A549 (cell line): Measurements from ENCODE around the gene TBATA.

Experiments used
- CTCF ChIP-seq: fragments of >200 bp; sonication (Bioruptor Twin); formaldehyde crosslinking; IDR thresholded peaks from 3 replicates; pipeline ENCODE4 v1.5.1; 2016
- E2F6 ChIP-seq: IDR thresholded peaks from 2 replicates; pipeline ENCODE4 v1.6.1; 2012; ENCODE audit warnings: low read depth, borderline replicate concordance
- JUN ChIP-seq, 2 experiments: fragments of >200 bp; sonication (Bioruptor Twin); formaldehyde crosslinking; IDR thresholded peaks; 2 replicates in 1 of 2; 3 replicates in 1 of 2; pipeline ENCODE4 v1.6.1; 2016 to 2017
- MAFK ChIP-seq: fragments of 450-650 bp; IDR thresholded peaks from 2 replicates; pipeline ENCODE4 v1.6.1; 2014; ENCODE audit not compliant: partially characterized antibody
- POLR2A ChIP-seq: IDR thresholded peaks from 2 replicates; pipeline ENCODE4 v1.6.1; 2012; ENCODE audit warnings: mild to moderate bottlenecking, low read length
- RNF2 ChIP-seq: fragments of 200-600 bp; sonication (generic); IDR thresholded peaks from 2 replicates; pipeline ENCODE4 v1.6.1; 2016; ENCODE audit warnings: low read depth, mild to moderate bottlenecking, antibody characterized with exemption, moderate library complexity, borderline replicate concordance
- SMC3 ChIP-seq: fragments of >200 bp; sonication (Bioruptor Twin); formaldehyde crosslinking; IDR thresholded peaks from 3 replicates; pipeline ENCODE4 v1.6.1; 2018; ENCODE audit warnings: inconsistent platforms

GRCh38 chr10:70763567-70763966 lies 21.6 kb downstream of the TBATA start:
- no peak for TF ChIP-seq POLR2A
- no peak for TF ChIP-seq CTCF
- no peak for TF ChIP-seq RNF2
- no peak for TF ChIP-seq JUN (IDR thresholded peaks at IDR 0.05)
- TF ChIP-seq E2F6 = no peak
- no peak for TF ChIP-seq MAFK
- no peak for TF ChIP-seq SMC3
